Measurements from ENCODE around the gene CARD6.
"Not testable (repeated sequence)": the region's sequence is repeated elsewhere in the genome, so short reads cannot be mapped to it uniquely, and the experiment has no call there.

Gene CARD6

DNA sequence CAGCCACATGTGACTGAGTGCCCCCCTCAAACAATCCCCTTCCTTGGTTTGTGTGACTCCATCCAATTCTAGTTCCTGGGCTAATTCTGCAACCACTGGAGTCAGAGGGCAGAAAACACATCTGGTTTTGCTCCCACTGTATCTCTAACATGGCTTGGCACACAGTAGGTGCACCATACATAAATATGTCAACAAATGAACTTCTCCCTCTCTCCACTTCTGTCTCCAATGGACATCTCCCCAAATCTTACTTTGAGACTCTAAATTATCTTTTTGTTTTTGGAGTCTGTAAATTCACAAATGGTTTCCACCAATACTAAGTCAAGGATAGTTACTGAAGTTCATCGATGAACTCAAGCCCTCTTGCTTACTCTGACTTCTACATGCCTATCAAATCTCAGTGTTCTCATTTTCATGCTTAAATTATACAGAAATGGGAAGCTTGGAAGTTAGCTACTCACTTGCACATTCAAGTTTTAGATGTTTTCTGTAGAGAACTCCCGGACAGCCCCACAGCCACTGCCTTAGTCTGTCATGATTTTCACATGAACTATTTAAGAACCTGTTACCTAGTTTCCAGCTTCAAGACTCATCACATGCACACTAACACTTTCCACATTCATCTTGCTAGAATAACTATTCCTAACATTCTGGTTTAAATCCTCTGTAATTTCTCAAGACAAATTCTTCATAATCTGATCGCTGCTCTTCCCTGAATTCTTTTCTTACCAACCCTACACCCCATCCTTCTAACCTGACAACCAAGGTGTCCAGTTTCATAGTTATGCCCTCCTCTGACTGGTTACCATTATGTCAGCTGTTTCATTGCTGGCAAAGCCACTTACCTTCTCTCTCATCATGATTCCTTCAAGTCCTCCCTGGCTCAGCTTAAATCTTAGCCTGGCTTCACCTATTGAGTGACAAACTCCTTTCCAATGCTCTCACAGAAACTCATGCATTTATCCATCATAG, 12.2 kb upstream of the CARD6 start:
- DNase-seq, result no peak

DNA sequence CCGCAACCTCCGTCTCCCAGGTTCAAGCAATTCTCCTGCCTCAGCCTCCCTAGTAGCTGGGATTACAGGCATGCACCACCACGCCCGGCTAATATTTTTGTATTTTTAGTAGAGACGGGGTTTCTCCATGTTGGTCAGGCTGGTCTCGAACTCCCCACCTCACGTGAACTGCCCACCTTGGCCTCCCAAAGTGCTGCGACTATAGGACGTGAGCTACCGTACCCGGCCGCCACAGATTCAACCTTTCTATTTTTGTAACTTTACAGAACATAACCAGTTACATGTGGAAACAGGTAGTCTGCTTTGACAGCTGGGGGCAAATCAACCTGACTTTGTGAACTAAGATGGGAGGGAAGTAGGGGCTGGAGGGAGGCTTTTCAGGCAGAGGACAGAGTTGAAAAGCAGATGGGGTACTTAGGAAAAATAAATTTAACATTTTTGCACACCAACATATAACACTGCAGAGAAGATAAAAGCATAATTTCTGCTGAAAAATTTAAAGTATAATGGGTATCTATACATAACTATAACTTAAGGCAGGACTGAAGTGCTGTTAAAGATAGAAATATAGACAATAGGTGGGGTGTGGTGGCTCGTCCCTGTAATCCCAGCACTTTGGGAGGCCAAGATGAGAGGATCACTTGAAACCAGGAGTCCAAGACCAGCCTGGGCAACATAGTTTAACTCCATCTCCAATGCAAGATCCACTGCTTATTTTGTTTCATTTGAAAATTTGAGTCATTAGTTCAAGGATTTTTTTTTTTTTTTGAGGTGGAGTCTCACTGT, 11.2 kb upstream of the CARD6 start:
- DNase-seq, result no peak

GRCh38 chr5:40831346-40832210, 9.6 kb upstream of the CARD6 start:
- peak; percentile 60 for DNase-seq

DNA sequence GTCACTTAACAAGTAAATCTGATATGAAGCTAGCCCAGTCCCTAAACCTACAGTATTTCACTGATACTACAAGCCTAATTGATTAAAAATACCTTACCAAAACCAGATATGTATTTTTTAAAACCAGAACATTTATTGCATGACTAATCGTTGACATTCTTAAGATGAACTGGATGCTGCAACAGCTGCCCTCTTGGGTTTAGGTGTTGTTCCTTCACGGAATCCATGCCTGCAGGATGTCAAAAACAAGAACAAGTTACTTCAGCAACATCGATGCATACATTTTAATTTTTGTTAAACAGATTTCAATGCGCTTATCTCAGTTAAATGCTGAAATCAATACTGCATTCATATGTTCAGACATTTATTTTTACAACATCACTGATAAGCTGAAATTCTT, 8.8 kb upstream of the CARD6 start:
- no peak for DNase-seq

DNA sequence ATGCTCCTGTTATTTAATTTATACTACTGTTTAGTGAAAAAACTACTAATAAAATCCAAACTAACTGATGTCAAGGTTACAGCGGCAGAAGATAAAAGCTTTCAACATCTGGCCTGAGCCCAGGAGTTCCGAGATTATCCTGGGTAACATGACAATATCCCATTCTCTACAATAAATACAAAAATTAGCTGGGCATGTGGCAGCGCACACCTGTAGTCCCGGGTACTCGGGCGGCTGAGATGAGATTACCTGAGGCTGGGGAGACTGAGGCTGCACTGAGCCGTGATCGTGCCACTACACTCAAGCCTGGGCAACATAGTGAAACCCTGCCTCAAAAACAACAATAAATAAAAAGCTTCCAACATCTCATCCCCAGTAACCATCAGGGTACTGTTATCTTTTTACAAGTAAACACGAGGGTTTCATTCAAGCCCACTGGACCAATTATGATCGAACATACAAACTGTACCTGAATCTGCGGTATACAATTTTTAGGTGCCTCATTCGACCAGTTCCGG, 7.4 kb upstream of the CARD6 start:
- DNase-seq, result no peak

GRCh38 chr5:40834391-40834848, 6.7 kb upstream of the CARD6 start:
- DNase-seq, result peak; percentile 37

- peak; percentile 98 for DNase-seq
These were observed 6.0 kb upstream of the CARD6 start, which contains the start of gene RPL37 for GRCh38 chr5:40834849-40835787. Gene RPL37 (minus strand): TSS chr5:40835222. CDS start chr5:40835185, 37 bp downstream.

DNA sequence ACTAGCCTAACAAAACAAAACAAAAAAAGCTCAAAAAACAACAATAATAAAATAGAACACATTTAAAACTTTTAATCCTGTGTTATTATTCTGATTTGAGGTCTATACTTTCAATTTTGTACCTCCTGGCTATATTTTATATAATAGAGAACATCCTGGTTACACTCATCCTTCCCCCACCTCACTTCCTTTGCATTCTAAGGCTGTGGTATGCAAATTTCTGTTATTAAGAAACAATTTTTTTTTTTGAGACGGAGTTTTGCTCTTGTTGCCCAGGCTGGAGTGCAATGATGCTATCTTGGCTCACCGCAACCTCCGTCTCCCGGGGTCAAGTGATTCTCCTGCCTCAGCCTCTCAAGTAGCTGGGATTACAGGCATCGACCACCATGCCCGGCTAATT, 3.1 kb upstream of the CARD6 start:
- DNase-seq, result no peak

DNA sequence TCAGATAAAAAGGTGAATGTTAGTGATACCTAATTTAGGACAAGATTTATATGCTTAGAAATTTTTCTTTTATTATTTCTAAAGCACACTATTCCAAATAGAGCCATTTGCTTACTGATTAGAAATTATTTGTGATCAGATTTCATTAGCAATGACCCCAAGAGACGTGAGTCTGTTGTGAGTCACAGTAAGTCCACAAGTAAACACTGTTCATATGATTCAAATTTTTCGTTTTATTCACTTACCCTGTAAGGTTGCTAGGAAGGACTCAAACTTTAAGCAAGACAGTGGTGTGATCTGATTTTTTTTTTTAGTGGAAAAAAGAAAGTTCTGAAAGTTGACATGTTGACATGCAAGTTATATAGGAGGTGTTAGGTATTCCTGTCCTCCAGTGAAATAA, 1.2 kb downstream of the CARD6 start:
- no peak for DNase-seq

DNA sequence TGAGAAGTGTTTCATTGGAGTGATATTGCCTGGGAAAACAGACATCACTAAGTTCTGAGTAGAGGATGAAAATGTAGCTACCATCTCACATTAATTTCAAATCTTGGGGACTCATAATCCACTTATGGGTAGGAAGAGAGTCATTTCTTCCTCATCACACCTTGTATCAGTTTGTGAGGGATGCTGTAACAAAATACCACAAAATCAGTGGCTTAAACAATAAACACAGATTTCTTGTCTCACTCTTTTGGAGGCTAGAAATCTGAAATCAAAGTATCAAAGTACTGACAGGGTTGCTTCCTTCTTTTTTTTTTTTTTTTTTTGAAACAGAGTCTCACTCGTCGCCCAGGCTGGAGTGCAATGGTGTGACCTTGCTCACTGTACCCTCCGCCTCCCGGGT, 3.4 kb downstream of the CARD6 start:
- no peak for DNase-seq

GRCh38 chr5:40846371-40846770, 5.2 kb downstream of the CARD6 start:
- DNase-seq, result no peak

- DNase-seq, result no peak
These were observed 6.4 kb downstream of the CARD6 start for GRCh38 chr5:40847525-40847924.

- no peak for DNase-seq
These were observed 12.5 kb downstream of the CARD6 start for GRCh38 chr5:40853632-40854192.

GRCh38 chr5:40860711-40861110, 19.5 kb downstream of the CARD6 start:
- DNase-seq, result no peak

DNA sequence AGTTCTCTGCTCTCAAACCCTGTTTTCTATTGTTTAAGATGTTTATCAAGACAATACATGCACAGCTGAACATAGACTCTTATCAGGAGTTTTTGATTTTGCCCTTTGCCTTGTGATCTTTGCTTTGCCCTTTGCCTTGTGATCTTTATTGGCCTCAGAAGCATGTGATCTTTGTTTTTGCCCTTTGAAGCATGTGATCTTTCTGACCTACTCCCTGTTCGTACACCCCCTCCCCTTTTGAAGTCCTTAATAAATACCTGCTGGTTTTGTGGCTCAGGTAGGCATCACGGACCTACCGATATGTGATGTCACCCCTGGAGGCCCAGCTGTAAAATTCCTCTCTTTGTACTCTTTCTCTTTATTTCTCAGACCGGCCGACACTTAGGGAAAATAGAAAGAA, 23.8 kb downstream of the CARD6 start:
- DNase-seq, result not testable (repeated sequence)

- no peak for DNase-seq
These were observed 25.7 kb downstream of the CARD6 start for GRCh38 chr5:40866844-40867243.

GRCh38 chr5:40869384-40869783, 28.2 kb downstream of the CARD6 start:
- DNase-seq, result no peak

DNA sequence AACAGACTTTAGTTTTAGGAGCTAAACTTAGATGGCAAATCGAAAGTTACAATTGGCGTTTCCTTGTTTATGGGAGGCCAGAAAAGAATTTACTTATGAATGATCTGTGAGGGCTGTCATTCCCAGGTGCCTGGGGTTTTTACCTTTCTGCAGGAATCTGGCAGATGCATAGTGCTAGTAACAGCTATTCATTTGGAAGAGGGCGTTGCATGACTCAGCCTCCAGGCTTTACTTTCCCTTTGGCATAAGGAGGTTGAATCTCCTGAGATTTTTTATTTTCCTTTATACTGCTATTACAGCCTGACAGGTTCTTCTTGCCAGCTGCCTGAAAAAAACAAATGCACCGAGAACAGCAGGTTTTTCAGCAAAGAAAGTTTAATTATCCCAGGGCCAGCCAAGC, 30.0 kb downstream of the CARD6 start:
- DNase-seq, result no peak

GRCh38 chr5:40872253-40872652, 31.1 kb downstream of the CARD6 start:
- DNase-seq, result not testable (repeated sequence)

DNA sequence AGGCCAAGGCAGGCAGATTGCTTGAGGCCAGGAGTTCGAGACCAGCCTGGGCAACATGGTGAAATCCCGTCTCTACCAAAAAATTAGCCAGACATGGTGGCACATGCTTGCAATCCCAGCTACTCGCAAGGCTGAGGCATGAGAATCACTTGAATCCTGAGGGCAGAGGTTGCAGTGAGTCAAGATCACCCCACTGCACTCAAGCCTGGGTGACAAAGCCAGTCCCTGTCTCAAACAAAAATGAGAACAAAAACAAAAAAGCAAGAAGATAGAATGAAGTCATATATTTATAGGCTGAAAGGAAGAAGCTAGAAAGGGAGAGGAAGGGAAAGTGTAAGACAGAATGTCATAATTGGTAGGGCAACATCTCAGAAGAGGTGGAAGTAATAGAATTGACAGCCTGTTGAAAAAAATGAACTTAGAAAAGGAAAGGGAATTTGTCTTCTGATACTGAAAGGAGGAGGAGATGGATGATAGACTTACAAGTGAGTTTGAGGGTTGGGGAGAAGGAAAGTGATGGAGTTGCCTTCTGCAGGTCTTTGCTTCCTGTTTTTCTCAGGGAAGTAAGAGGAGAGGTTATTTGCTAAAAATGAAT, 32.2 kb downstream of the CARD6 start:
- DNase-seq, result no peak

DNA sequence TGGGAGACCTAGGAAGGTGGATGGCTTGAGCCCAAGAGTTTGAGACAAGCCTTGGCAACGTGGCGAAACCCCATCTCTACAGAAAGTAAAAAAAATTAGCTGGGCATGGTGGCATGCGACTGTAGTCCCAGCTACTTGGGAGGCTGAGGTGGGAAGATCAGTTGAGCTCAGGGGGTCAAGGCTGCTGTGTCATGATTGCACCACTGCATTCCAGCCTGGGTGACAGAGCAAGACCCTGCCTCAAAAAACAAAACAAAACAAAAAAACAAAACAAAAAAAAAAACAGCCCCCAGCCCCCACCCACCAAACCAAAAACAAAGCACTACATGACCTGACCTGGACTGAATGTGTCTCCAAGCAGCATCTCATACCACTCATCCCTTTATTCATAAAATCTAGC, 34.8 kb downstream of the CARD6 start:
- no peak for DNase-seq

Measured in activated CD4-positive, alpha-beta T cell treated with anti-CD3 and anti-CD28 coated beads, Interleukin-2, amount 50 U/mL, for 16 hours (primary cell).